Fibroblast of skin of left quadriceps (primary cell): ENCODE measurements around the gene PIGBOS1.
A peak's percentile ranks its signal among the peaks of the same experiment; 100 is the strongest.

Experiments
- DNase-seq, 2 experiments: peaks; one replicate each; pipeline ENCODE4 v3.0.0-alpha.2; 2013; ENCODE audit warnings: low read depth in 2 of 2

The PIGBOS1 gene

GRCh38 chr15:55267401-55268175, 51.3 kb downstream of the PIGBOS1 start:
- DNase-seq, result peak; percentile 56 to 70
